Breast epithelium (tissue), 4 donors: ENCODE data around the gene SYNM. TPM values are rescaled to one million over a fixed set of nuclear protein-coding genes. Genes with fewer than 3 reads are reported as not detected.

Source experiments
- DNase-seq, 2 donors: peaks; one replicate each; pipeline ENCODE4 v3.0.0-alpha.2; 2019; ENCODE audit warnings: low spot score in 2 of 2
- H3K27ac ChIP-seq, 2 donors: fragments of 200-600 bp; sonication (generic) in 1 of 2; one replicate each; pipeline ENCODE4 v1.5.1; 2016 to 2019; ENCODE audit warnings: mild to moderate bottlenecking in 1 of 2
- H3K27me3 ChIP-seq, 2 donors: fragments of 200-600 bp; sonication (generic) in 1 of 2; one replicate each; pipeline versions ENCODE4 v1.5.1 to v1.6.0; 2017 to 2019; ENCODE audit warnings: control low read depth in 1 of 2, mild to moderate bottlenecking in 1 of 2
- H3K36me3 ChIP-seq: fragments of 200-600 bp; one replicate; pipeline ENCODE4 v1.5.1; 2019
- H3K4me1 ChIP-seq, 2 donors: fragments of 200-600 bp; sonication (generic); one replicate each; pipeline ENCODE4 v1.5.1; 2016 to 2019; ENCODE audit warnings: control low read depth in 1 of 2
- H3K4me3 ChIP-seq, 3 donors: fragments of 200-600 bp; sonication (generic); 1 replicate in 2 of 3; 2 replicates in 1 of 3; pipeline ENCODE4 v1.5.1; 2016 to 2019; ENCODE audit warnings: mild to moderate bottlenecking in 3 of 3, moderate library complexity in 2 of 3
- H3K9me3 ChIP-seq, 2 donors: fragments of 200-600 bp; sonication (generic) in 1 of 2; one replicate each; pipeline ENCODE4 v1.5.1; 2016 to 2019; ENCODE audit warnings: control low read depth in 1 of 2
- POLR2A ChIP-seq: fragments of 450-650 bp; IDR thresholded peaks from one replicate; pipeline ENCODE4 v1.6.1; 2016; ENCODE audit warnings: antibody characterized with exemption, mild to moderate bottlenecking, moderate library complexity
- POLR2AphosphoS5 ChIP-seq, 3 donors: sonication (generic); formaldehyde crosslinking; IDR thresholded peaks; one replicate each; pipeline ENCODE4 v1.6.1; 2017; ENCODE audit warnings: antibody characterized with exemption in 3 of 3
- intact Hi-C: fragments of 100-400 bp; cut with DNase I; formaldehyde crosslinking; loops from one replicate; pipeline ENCODE4 v1.15.1; 2023; ENCODE audit warnings: low total_unique reads
- total RNA-seq, 3 donors: library from RNA; depleted of rRNA; stranded (reverse); fragments of >200 nt; gene quantifications; one replicate each; pipeline ENCODE4 v1.1.0, GENCODE V29; 2016
- TF ChIP-seq, protein P1 (sequence below), 3 donors: fragments of 450-650 bp; IDR thresholded peaks; one replicate each; pipeline ENCODE4 v1.5.1; 2016 to 2017; ENCODE audit warnings: antibody characterized with exemption in 3 of 3, mild to moderate bottlenecking in 3 of 3, moderate library complexity in 3 of 3

The SYNM gene
- total RNA-seq, 3 donors from 2014 or later = 32.0 to 319 (median 115) TPM

DNA sequence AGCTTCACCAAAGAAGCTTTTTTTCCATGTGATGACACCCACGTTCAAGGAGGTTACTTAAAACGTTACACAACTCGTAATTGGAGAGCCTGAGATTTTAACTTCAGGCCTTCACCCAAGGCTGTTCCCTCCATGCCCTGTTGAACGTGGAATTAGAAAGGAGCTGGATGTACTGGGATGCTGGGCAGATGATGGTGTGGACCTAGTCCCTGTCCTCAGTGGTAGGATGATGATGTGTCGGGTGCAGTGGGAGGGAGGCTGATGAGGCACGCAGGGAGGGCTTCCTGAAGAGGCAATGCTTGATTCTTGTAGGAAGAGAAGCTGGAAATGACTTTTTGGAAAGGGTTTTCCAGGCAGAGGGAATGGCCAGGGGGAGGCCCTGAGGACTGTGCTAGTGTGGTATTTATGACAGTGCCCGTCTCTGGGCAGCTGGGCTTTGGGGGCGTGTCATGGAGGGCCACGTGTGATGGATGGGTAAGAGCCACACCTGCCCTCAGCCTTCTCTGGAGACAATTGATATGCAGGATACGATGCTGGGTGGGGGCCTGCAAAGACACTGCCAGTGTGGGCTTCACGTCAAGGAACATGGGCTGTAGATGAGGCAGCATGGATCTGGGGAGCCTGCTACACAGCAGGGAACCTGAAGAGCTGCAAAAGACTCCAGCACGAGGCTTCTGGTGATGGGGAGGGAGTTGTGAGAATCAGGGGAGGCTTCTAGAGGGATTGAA is 15.3 kb downstream of the SYNM start:
- DNase-seq = no peak
- H3K9me3 ChIP-seq = no peaks in the 10 kb centered on the region
- H3K27ac ChIP-seq = peak overlapping the region; percentile 72 to 87
- H3K27me3 ChIP-seq = no peaks in the 10 kb centered on the region
- H3K4me1 ChIP-seq = peaks cover 14 to 24% of the 10 kb centered on the region in 2 donors
- H3K36me3 ChIP-seq = no peaks in the 10 kb centered on the region
- H3K4me3 ChIP-seq = no peak overlapping the region
- intact Hi-C loops = no loop called here
- TF ChIP-seq POLR2A (no peak), POLR2AphosphoS5 (IDR thresholded peaks at IDR 0.05) (no peak)
- TF ChIP-seq, protein P1, sequence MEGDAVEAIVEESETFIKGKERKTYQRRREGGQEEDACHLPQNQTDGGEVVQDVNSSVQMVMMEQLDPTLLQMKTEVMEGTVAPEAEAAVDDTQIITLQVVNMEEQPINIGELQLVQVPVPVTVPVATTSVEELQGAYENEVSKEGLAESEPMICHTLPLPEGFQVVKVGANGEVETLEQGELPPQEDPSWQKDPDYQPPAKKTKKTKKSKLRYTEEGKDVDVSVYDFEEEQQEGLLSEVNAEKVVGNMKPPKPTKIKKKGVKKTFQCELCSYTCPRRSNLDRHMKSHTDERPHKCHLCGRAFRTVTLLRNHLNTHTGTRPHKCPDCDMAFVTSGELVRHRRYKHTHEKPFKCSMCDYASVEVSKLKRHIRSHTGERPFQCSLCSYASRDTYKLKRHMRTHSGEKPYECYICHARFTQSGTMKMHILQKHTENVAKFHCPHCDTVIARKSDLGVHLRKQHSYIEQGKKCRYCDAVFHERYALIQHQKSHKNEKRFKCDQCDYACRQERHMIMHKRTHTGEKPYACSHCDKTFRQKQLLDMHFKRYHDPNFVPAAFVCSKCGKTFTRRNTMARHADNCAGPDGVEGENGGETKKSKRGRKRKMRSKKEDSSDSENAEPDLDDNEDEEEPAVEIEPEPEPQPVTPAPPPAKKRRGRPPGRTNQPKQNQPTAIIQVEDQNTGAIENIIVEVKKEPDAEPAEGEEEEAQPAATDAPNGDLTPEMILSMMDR (IDR thresholded peaks at IDR 0.05) = no peak

DNA sequence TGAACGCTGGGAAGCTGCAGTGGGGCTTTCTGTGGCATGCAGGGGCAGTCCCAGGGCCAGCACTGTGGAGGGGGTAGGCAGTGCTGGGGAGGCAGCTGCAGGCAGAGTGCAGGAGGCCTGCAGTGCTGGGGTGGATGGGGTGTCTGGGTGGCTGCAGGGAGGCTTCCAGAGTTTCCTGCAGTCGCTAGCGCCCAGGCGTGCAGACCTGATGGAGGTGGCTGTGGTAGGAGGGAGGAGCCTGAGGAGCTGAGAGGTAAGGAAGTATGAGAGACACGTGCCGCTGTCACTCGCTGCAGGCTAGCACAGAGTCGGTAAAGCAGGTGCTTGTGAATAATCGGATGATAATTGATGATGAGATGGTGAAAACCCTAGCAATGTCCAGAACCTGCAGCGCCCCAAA is 16.3 kb downstream of the SYNM start:
- intact Hi-C loops = no loop called here
- TF ChIP-seq POLR2AphosphoS5 (IDR thresholded peaks at IDR 0.05) = peak in 1 of 3 donors; percentile 8
- TF ChIP-seq POLR2A = no peak
- TF ChIP-seq, protein P1 (IDR thresholded peaks at IDR 0.05) = no peak
- Histone ChIP-seq H3K27me3 (no peaks in the 10 kb centered on the region), H3K36me3 (no peaks in the 10 kb centered on the region), H3K27ac (peak overlapping the region; percentile 87 to 95), H3K4me3 (no peak overlapping the region), H3K9me3 (no peaks in the 10 kb centered on the region), H3K4me1 (peaks cover 14 to 26% of the 10 kb centered on the region in 2 donors)
- no peak for DNase-seq

DNA sequence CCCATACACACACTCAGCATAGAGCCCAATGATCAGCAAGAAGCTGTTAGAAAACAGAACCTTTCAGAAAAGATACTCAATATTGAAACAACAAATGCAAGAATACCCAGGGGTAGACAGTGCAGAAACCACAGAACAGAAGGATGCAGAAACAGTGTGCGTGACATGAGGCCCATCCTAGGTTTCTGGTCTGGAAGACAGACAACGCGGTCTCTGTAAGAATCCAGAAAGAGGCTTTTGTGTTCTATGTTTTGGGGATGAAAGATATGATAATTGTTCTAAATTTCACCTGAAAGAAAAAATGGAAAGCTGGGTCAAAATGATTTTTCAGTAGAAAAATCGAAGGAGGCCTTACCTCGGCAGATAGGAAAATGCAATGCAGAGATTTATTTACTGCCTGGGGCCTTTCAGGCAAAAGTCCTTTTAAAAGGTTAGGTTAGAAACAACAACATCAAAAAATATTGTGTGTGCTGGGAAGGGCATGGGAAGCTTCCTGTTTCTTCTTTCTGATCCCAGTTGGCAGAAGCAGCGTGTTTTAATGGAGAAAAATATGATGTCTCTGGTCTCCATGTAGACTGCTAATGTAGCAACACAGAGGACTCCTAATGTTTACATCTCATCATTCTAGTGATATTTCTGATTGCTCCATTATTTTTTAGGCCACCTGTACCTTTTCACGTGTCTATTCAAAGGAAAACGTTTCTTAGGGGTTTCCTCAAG is 17.0 kb downstream of the SYNM start:
- no peak for DNase-seq
- peak overlapping the region; percentile 87 to 95 for H3K27ac ChIP-seq
- H3K36me3 ChIP-seq = no peaks in the 10 kb centered on the region
- H3K4me1 ChIP-seq = peaks cover 14 to 26% of the 10 kb centered on the region in 2 donors
- TF ChIP-seq POLR2A (no peak), POLR2AphosphoS5 (IDR thresholded peaks at IDR 0.05) (no peak)
- TF ChIP-seq, protein P1 (IDR thresholded peaks at IDR 0.05) = no peak
- H3K27me3 ChIP-seq = no peaks in the 10 kb centered on the region
- no peaks in the 10 kb centered on the region for H3K9me3 ChIP-seq
- H3K4me3 ChIP-seq = no peak overlapping the region
- intact Hi-C loops = no loop called here

DNA sequence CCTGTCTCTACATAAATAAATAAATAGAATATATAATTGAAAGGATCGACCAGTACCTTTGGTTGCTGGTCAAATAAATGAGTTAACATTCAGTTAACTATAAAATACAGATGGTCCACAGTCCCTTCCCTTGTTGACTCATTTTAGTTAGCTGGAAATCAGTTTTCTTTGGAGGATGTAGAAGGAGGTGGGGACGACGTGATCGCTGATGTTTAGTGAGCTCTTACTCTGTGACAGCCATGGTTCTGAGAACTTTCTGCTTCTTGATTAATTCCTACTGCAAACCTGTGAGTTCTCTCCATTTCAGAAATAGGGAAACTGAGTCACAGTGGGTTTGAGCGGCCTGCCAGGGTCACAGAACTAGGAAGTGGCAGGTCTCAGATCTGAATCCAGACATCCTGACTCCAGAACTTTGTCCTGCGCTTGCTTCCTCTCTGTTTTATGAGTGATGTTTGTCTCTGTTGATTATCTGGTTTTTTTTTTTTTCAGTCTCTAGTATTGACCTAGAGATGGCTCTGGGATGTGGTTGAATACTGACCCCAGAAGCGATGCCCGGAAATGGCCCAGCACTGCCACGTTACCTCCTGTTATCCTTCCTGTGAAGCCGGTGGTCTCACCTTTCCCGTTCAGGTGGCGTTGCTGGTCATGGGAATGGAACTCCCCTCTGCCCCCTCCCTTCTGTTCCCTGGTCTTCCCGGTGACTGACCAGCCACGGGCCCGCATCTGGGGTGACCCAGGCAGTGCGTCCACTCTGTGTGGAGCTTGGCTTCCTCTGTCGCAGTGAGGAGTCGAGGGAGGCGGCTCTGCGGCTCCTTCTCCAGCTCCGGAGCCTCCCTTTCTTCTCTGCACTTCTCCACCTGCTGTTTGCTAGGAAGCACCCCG is 18.2 kb downstream of the SYNM start:
- intact Hi-C loops = no loop called here
- Histone ChIP-seq H3K4me3 (peak overlapping the region in 2 of 3 donors; percentile 27 to 56), H3K27ac (peak overlapping the region; percentile 87 to 95), H3K4me1 (peaks cover 14 to 26% of the 10 kb centered on the region in 2 donors), H3K9me3 (no peaks in the 10 kb centered on the region), H3K27me3 (no peaks in the 10 kb centered on the region), H3K36me3 (no peaks in the 10 kb centered on the region)
- no peak for TF ChIP-seq POLR2AphosphoS5 (IDR thresholded peaks at IDR 0.05)
- TF ChIP-seq, protein P1 (IDR thresholded peaks at IDR 0.05) = no peak
- TF ChIP-seq POLR2A = no peak
- no peak for DNase-seq
